GM23338 (cell line): Measurements from ENCODE around the gene PLEKHG4. TPM values are rescaled to one million over a fixed set of nuclear protein-coding genes. Genes with fewer than 3 reads are reported as not detected.

Experiments used
- ATAC-seq: fragments of 200-7000 bp; cut with Tn5 transposase; 3 replicates; pipeline ENCODE4 v1.9.1; 2020
- DNase-seq: peaks from one replicate; pipeline ENCODE4 v3.0.0-alpha.2; 2015; ENCODE audit warnings: low spot score
- H2AFZ ChIP-seq: fragments of 200-600 bp; sonication (generic); 2 replicates; pipeline ENCODE4 v1.8.0; 2016; ENCODE audit warnings: antibody characterized with exemption, mild to moderate bottlenecking, moderate library complexity
- H3F3A ChIP-seq: fragments of 200-600 bp; sonication (generic); replicated peaks from 2 replicates; pipeline ENCODE4 v1.8.0; 2017; ENCODE audit warnings: antibody characterized with exemption, mixed run types, low read depth
- H3K27ac ChIP-seq: fragments of 200-600 bp; sonication (generic); 2 replicates; pipeline ENCODE4 v1.6.1; 2016; ENCODE audit warnings: low read depth
- H3K27me3 ChIP-seq: fragments of 200-600 bp; sonication (generic); 2 replicates; pipeline ENCODE4 v1.8.0; 2016; ENCODE audit warnings: mild to moderate bottlenecking, mixed run types, moderate library complexity; ENCODE audit not compliant: insufficient read depth
- H3K36me3 ChIP-seq: fragments of 200-600 bp; sonication (generic); 2 replicates; pipeline ENCODE4 v1.8.0; 2016; ENCODE audit warnings: mild to moderate bottlenecking; ENCODE audit not compliant: insufficient read depth
- H3K4me1 ChIP-seq: fragments of 200-600 bp; sonication (generic); 2 replicates; pipeline ENCODE4 v1.8.0; 2016; ENCODE audit warnings: mild to moderate bottlenecking, moderate library complexity; ENCODE audit not compliant: insufficient read depth
- H3K4me2 ChIP-seq: fragments of 200-600 bp; sonication (generic); 2 replicates; pipeline ENCODE4 v1.7.1; 2017; ENCODE audit warnings: mixed run types
- H3K4me3 ChIP-seq: fragments of 200-600 bp; sonication (generic); 2 replicates; pipeline ENCODE4 v1.6.1; 2016; ENCODE audit warnings: mixed run types
- H3K79me2 ChIP-seq: fragments of 200-600 bp; sonication (generic); replicated peaks from 2 replicates; pipeline ENCODE4 v1.8.0; 2017; ENCODE audit warnings: mild to moderate bottlenecking; ENCODE audit not compliant: insufficient read depth
- H3K9me2 ChIP-seq: fragments of 200-600 bp; sonication (generic); 2 replicates; pipeline ENCODE4 v1.8.0; 2017; ENCODE audit not compliant: insufficient read depth
- H4K20me1 ChIP-seq: fragments of 200-600 bp; sonication (generic); replicated peaks from 2 replicates; pipeline ENCODE4 v1.8.0; 2017; ENCODE audit warnings: mild to moderate bottlenecking; ENCODE audit not compliant: insufficient read depth
- H3K27ac Mint-ChIP-seq: 2 replicates; pipeline ENCODE4 v1.8.0; 2020; ENCODE audit warnings: inconsistent platforms, mild to moderate bottlenecking, moderate library complexity, mixed read lengths
- H3K27me3 Mint-ChIP-seq: 3 replicates; pipeline ENCODE4 v1.8.0; 2022; ENCODE audit warnings: low read depth, mild to moderate bottlenecking, moderate library complexity, mixed read lengths, inconsistent platforms; ENCODE audit not compliant: insufficient read depth, poor library complexity
- H3K36me3 Mint-ChIP-seq: 3 replicates; pipeline ENCODE4 v1.8.0; 2021; ENCODE audit warnings: low read depth, mild to moderate bottlenecking, inconsistent platforms, moderate library complexity, mixed read lengths
- H3K4me1 Mint-ChIP-seq: 3 replicates; pipeline ENCODE4 v1.8.0; 2020; ENCODE audit warnings: mild to moderate bottlenecking, inconsistent platforms, mixed read lengths
- H3K4me3 Mint-ChIP-seq: 3 replicates; pipeline ENCODE4 v1.8.0; 2021; ENCODE audit warnings: moderate library complexity, mild to moderate bottlenecking, inconsistent platforms, mixed read lengths
- H3K9me3 Mint-ChIP-seq: 3 replicates; pipeline ENCODE4 v1.8.0; 2020; ENCODE audit warnings: moderate library complexity, mild to moderate bottlenecking, inconsistent platforms, mixed read lengths
- CREB1 ChIP-seq: fragments of 250-450 bp; sonication (Bioruptor Pico); IDR thresholded peaks from 2 replicates; pipeline ENCODE4 v1.5.0; 2020; ENCODE audit warnings: low read depth, mild to moderate bottlenecking, moderate library complexity
- CTCF ChIP-seq, 2 experiments: fragments of 200-600 bp in 1 of 2; sonication (generic) in 1 of 2; conservative IDR thresholded peaks; 2 replicates each; pipeline versions ENCODE4 v1.5.1 to v1.6.1; 2016 to 2017; ENCODE audit warnings: antibody characterized with exemption in 2 of 2, low read depth in 2 of 2, mild to moderate bottlenecking in 2 of 2, moderate library complexity in 1 of 2
- ETS1 ChIP-seq: IDR thresholded peaks from 2 replicates; pipeline ENCODE4 v1.6.1; 2016; ENCODE audit warnings: antibody characterized with exemption
- EZH2 ChIP-seq: fragments of 200-600 bp; sonication (generic); IDR thresholded peaks from one replicate; pipeline ENCODE4 v1.8.0; 2017; ENCODE audit warnings: antibody characterized with exemption, mild to moderate bottlenecking, low read depth; ENCODE audit not compliant: unreplicated experiment
- JUNB ChIP-seq: IDR thresholded peaks from one replicate; pipeline ENCODE4 v1.6.1; 2016; ENCODE audit warnings: antibody characterized with exemption; ENCODE audit not compliant: unreplicated experiment
- NANOG ChIP-seq: IDR thresholded peaks from 2 replicates; pipeline ENCODE4 v1.6.1; 2016; ENCODE audit warnings: antibody characterized with exemption, borderline replicate concordance
- POLR2AphosphoS5 ChIP-seq: IDR thresholded peaks from 2 replicates; pipeline ENCODE4 v1.6.1; 2016; ENCODE audit warnings: antibody characterized with exemption, low read depth
- ZNF114 ChIP-seq: fragments of 250-450 bp; sonication (Bioruptor Pico); IDR thresholded peaks from 2 replicates; pipeline ENCODE4 v1.5.0; 2020; ENCODE audit warnings: mild to moderate bottlenecking, moderate library complexity
- ZNF331 ChIP-seq: fragments of 250-450 bp; sonication (Bioruptor Pico); IDR thresholded peaks from 2 replicates; pipeline ENCODE4 v1.5.0; 2020; ENCODE audit warnings: low read depth, mild to moderate bottlenecking, moderate library complexity
- polyA plus RNA-seq: library from polyadenylated mRNA; unstranded; fragments of >200 nt; fragmentation: Nextera tagmentation; extraction: Ambion mirVana; gene quantifications from 2 replicates; pipeline ENCODE4 v1.2.1, GENCODE V29; 2016
- total RNA-seq: library from RNA; depleted of rRNA; stranded (reverse); fragments of >200 nt; shearing (Covaris generic); gene quantifications from 2 replicates; pipeline ENCODE4 v1.2.3, GENCODE V29; 2014

The PLEKHG4 gene
- total and polyA plus RNA-seq, 2 experiments from 2014 or later, result 3.2 to 10.3 TPM

GRCh38 chr16:67283826-67284555 is 4.7 kb downstream of the PLEKHG4 start:
- Mint-ChIP-seq H3K27me3 (peaks cover 3% of the 10 kb centered on the region), H3K4me3 (no peak overlapping the region; the same call in 2 of the 3 replicates), H3K9me3 (no peaks in the 10 kb centered on the region), H3K27ac (no peak overlapping the region), H3K4me1 (no peaks in the 10 kb centered on the region; the same call in 1 of the 3 replicates), H3K36me3 (peaks cover 5% of the 10 kb centered on the region; the same call in 2 of the 3 replicates)
- Histone ChIP-seq H3K4me3 (no peak overlapping the region), H3K4me1 (no peaks in the 10 kb centered on the region), H3K79me2 (no peaks in the 10 kb centered on the region), H3K9me2 (no peaks in the 10 kb centered on the region), H3F3A (no peaks in the 10 kb centered on the region), H3K27ac (no peak overlapping the region), H4K20me1 (no peaks in the 10 kb centered on the region), H3K27me3 (peaks cover 9% of the 10 kb centered on the region), H3K36me3 (no peaks in the 10 kb centered on the region), H2AFZ (no peak overlapping the region), H3K4me2 (no peak overlapping the region)
- ATAC-seq (no peak), DNase-seq (no peak)
- TF ChIP-seq CTCF (conservative IDR thresholded peaks at IDR 0.05; ENCODE audit: low read depth in 2 of 2) (no peak), ZNF331 (CRISPR knock-in tag) (no peak), ZNF114 (CRISPR knock-in tag) (no peak), ETS1 (no peak), JUNB (no peak), EZH2 (no peak), CREB1 (CRISPR knock-in tag) (no peak), NANOG (no peak)

GRCh38 chr16:67284699-67285646 is 5.6 kb downstream of the PLEKHG4 start:
- Histone ChIP-seq H3F3A (no peaks in the 10 kb centered on the region), H3K4me3 (no peak overlapping the region), H3K27me3 (peaks cover 3% of the 10 kb centered on the region), H4K20me1 (no peaks in the 10 kb centered on the region), H2AFZ (no peak overlapping the region), H3K27ac (no peak overlapping the region), H3K4me1 (no peaks in the 10 kb centered on the region), H3K79me2 (no peaks in the 10 kb centered on the region), H3K9me2 (no peaks in the 10 kb centered on the region), H3K4me2 (no peak overlapping the region), H3K36me3 (no peaks in the 10 kb centered on the region)
- Mint-ChIP-seq H3K4me3 (no peak overlapping the region), H3K27me3 (peaks cover 3% of the 10 kb centered on the region), H3K4me1 (no peaks in the 10 kb centered on the region; the same call in 1 of the 3 replicates), H3K9me3 (no peaks in the 10 kb centered on the region), H3K27ac (no peak overlapping the region), H3K36me3 (peaks cover 5% of the 10 kb centered on the region; the same call in 2 of the 3 replicates)
- DNase-seq (peak; percentile 91), ATAC-seq (peak; percentile 95)
- TF ChIP-seq CTCF (conservative IDR thresholded peaks at IDR 0.05; ENCODE audit: low read depth in 2 of 2) (peak; percentile 68 to 86), POLR2AphosphoS5 (no peak)
